ENCODE results near the gene CNGA1. TPM values are rescaled to one million over a fixed set of nuclear protein-coding genes. Genes with fewer than 3 reads are reported as not detected.

Gene CNGA1
- total RNA-seq, 4 donors from 2014 or later, result 1.1 to 3.1 (median 2.5) TPM

GRCh38 chr4:48043504-48043903, 27.0 kb upstream of the CNGA1 start:
- peaks cover 0 to 14% (median 4%) of the 10 kb centered on the region in 3 donors for H3K4me1 ChIP-seq
- intact Hi-C loops (cut with DNase I), result no loop called here
- peaks cover 0 to 22% (median 0%) of the 10 kb centered on the region in 4 donors for H3K27me3 ChIP-seq
- no peaks in the 10 kb centered on the region for H3K9me3 ChIP-seq
- H3K4me3 ChIP-seq, result no peak overlapping the region
- no peak for TF ChIP-seq POLR2A (IDR thresholded peaks at IDR 0.05)
- no peak for TF ChIP-seq CTCF (IDR thresholded peaks at IDR 0.05)
- peaks cover 0 to 2% (median 0%) of the 10 kb centered on the region in 3 donors for H3K36me3 ChIP-seq
- H3K27ac ChIP-seq, result no peak overlapping the region
- 60 to 63% methylated on average over 2 of the region's 2 CpGs for WGBS, 2 donors
- no peak for DNase-seq

GRCh38 chr4:48042979-48043461, 26.5 kb upstream of the CNGA1 start:
- H3K36me3 ChIP-seq, result peaks cover 0 to 7% (median 0%) of the 10 kb centered on the region in 3 donors
- TF ChIP-seq POLR2A (IDR thresholded peaks at IDR 0.05) (no peak), CTCF (IDR thresholded peaks at IDR 0.05) (no peak)
- no peak overlapping the region for H3K27ac ChIP-seq
- H3K4me1 ChIP-seq, result peaks cover 0 to 12% (median 4%) of the 10 kb centered on the region in 3 donors
- intact Hi-C loops (cut with DNase I), result no loop called here
- WGBS, 2 donors, result 35 to 43% methylated on average over 3 of the region's 3 CpGs
- no peaks in the 10 kb centered on the region for H3K9me3 ChIP-seq
- H3K4me3 ChIP-seq, result no peak overlapping the region
- DNase-seq, result no peak
- peaks cover 0 to 22% (median 0%) of the 10 kb centered on the region in 4 donors for H3K27me3 ChIP-seq

- intact Hi-C loops (cut with DNase I), result no loop called here
- Histone ChIP-seq H3K27ac (no peak overlapping the region), H3K36me3 (peaks cover 0 to 17% (median 0%) of the 10 kb centered on the region in 3 donors), H3K9me3 (no peaks in the 10 kb centered on the region), H3K4me3 (no peak overlapping the region), H3K27me3 (peaks cover 0 to 14% (median 0%) of the 10 kb centered on the region in 4 donors), H3K4me1 (no peaks in the 10 kb centered on the region)
- TF ChIP-seq POLR2A (IDR thresholded peaks at IDR 0.05) (no peak), CTCF (IDR thresholded peaks at IDR 0.05) (no peak)
- WGBS, 2 donors, result 60 to 79% methylated on average over 4 of the region's 4 CpGs
- no peak for DNase-seq
Measured at GRCh38 chr4:48041535-48042137, 25.2 kb upstream of the CNGA1 start.

GRCh38 chr4:48039561-48039960, 23.1 kb upstream of the CNGA1 start:
- intact Hi-C loops (cut with DNase I), result no loop called here
- DNase-seq, result no peak
- Histone ChIP-seq H3K4me1 (no peaks in the 10 kb centered on the region), H3K36me3 (peaks cover 0 to 38% (median 0%) of the 10 kb centered on the region in 3 donors), H3K27me3 (no peaks in the 10 kb centered on the region), H3K27ac (no peak overlapping the region), H3K9me3 (no peaks in the 10 kb centered on the region), H3K4me3 (no peak overlapping the region)
- TF ChIP-seq POLR2A (IDR thresholded peaks at IDR 0.05) (no peak), CTCF (IDR thresholded peaks at IDR 0.05) (no peak)

GRCh38 chr4:48038666-48039065, 22.2 kb upstream of the CNGA1 start:
- WGBS, 2 donors, result 17 to 25% methylated on average over 2 of the region's 2 CpGs
- TF ChIP-seq CTCF (IDR thresholded peaks at IDR 0.05), result no peak
- no peak for TF ChIP-seq POLR2A (IDR thresholded peaks at IDR 0.05)

More at GRCh38 chr4:48038666-48039065, 22.2 kb upstream of the CNGA1 start:
- no peak for DNase-seq
- Histone ChIP-seq H3K27ac (no peak overlapping the region), H3K4me3 (no peak overlapping the region), H3K4me1 (no peaks in the 10 kb centered on the region), H3K36me3 (peaks cover 0 to 44% (median 0%) of the 10 kb centered on the region in 3 donors), H3K27me3 (no peaks in the 10 kb centered on the region), H3K9me3 (no peaks in the 10 kb centered on the region)
- intact Hi-C loops (cut with DNase I), result no loop called here

All from esophagus squamous epithelium (tissue), 5 donors.